Measurements from ENCODE around the gene AMIGO2. TPM values are rescaled to one million over a fixed set of nuclear protein-coding genes. Genes with fewer than 3 reads are reported as not detected.

AMIGO2 gene
- total RNA-seq, 1 experiment from 2014 or later: 6.5 TPM

DNA sequence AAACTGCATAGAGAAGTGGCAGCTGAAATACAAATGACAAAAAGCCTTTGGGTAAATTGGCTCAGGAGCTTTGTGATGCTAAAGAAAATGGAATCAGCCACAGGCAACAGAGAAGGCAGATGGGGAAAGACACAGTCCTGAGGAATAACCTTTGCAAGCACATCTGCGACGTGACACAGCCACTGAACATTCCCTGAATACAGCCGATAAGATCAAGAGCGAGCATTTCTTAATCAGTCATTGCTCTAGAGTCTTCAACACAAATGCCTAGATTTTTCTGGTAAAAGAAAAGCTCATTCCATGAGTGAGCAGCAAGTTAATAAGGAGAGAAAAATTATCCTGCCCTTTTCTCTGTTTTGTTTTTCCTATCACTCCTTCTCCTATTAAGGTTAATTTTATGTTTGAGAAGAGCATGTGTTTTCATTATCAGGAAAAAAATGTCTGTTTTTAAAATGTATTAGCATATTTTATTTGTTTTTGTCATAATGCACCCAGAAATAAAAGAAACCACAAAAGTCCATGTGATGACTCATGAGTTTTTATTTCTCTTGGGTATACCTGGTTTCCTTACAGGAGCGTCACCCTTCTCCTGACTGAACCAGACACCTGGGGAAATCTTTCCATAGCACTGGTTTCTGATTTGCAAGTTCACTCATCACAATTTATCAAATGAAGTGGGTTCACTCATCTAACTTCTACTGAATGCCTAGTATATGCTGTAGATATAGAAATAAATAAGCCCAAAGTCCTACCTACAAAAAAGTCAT is 45.8 kb downstream of the AMIGO2 start:
- POLR2A ChIA-PET: no interaction called here
- ATAC-seq: no peak

GRCh38 chr12:47033081-47033480 is 46.7 kb downstream of the AMIGO2 start:
- Mint-ChIP-seq H3K36me3 (no peaks in the 10 kb centered on the region), H3K4me1 (peaks cover 30% of the 10 kb centered on the region), H3K9me3 (no peaks in the 10 kb centered on the region), H3K27me3 (ENCODE audit: low read depth) (no peaks in the 10 kb centered on the region), H3K4me3 (no peak overlapping the region), H3K27ac (peak overlapping the region; percentile 25; the same call in 1 of the 2 replicates)
- ATAC-seq (peak; percentile 66), DNase-seq (ENCODE audit: low spot score) (peak; percentile 12)
- TF ChIP-seq FOXP4 (CRISPR knock-in tag; IDR thresholded peaks at IDR 0.05): no peak
- no peak for TF ChIP-seq RELA (CRISPR knock-in tag; IDR thresholded peaks at IDR 0.05; ENCODE audit: borderline replicate concordance)
- TF ChIP-seq CTCF (IDR thresholded peaks at IDR 0.05): no peak
- no peak for TF ChIP-seq ZNF317 (CRISPR knock-in tag; IDR thresholded peaks at IDR 0.05; ENCODE audit: borderline replicate concordance, low read depth)
- TF ChIP-seq NR1H2 (CRISPR knock-in tag; IDR thresholded peaks at IDR 0.05): no peak
- TF ChIP-seq, protein P1, sequence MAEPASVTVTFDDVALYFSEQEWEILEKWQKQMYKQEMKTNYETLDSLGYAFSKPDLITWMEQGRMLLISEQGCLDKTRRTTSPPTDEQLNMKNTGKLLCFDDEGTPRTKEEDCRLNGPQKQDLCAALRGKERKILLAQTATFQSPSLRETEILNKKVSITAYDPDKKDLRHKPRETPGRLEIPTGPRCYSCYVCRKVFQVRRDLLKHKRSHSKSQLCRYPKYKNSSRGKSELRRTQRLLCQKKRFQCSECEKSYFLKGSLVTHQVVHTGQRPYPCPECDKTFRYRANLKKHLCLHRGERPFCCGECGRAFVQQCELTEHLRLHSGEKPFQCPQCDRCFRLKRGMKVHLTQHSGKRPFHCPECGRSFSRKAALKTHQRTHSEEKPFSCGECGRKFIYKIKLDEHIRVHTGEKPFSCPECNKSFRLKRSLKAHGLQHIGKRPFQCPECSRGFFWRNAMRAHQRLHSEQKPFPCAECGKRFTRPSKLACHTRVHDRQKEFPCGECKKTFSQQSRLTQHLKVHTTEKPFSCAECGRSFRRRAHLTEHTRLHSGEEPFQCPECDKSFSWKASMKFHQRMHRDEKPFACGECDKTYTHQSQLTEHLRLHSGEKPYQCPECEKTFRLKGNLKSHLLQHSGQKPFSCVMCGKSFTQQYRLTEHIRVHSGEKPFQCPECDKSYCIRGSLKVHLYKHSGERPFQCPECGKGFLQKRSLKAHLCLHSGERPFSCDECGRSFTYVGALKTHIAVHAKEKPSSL (CRISPR knock-in tag; conservative IDR thresholded peaks at IDR 0.05): no peak
- TF ChIP-seq, protein P2, sequence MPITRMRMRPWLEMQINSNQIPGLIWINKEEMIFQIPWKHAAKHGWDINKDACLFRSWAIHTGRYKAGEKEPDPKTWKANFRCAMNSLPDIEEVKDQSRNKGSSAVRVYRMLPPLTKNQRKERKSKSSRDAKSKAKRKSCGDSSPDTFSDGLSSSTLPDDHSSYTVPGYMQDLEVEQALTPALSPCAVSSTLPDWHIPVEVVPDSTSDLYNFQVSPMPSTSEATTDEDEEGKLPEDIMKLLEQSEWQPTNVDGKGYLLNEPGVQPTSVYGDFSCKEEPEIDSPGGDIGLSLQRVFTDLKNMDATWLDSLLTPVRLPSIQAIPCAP (CRISPR knock-in tag; IDR thresholded peaks at IDR 0.05): no peak
- no peak for TF ChIP-seq ZNF263 (CRISPR knock-in tag; IDR thresholded peaks at IDR 0.05; ENCODE audit: low read depth)
- TF ChIP-seq ATF1 (CRISPR knock-in tag; IDR thresholded peaks at IDR 0.05): no peak
- TF ChIP-seq, protein P3, sequence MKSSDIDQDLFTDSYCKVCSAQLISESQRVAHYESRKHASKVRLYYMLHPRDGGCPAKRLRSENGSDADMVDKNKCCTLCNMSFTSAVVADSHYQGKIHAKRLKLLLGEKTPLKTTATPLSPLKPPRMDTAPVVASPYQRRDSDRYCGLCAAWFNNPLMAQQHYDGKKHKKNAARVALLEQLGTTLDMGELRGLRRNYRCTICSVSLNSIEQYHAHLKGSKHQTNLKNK (CRISPR knock-in tag; IDR thresholded peaks at IDR 0.05): no peak
- TF ChIP-seq ELF4 (CRISPR knock-in tag; IDR thresholded peaks at IDR 0.05; ENCODE audit: low read depth): no peak
- ChIA-PET POLR2A (no interaction called here), CTCF (interaction anchor here (0.8 to 4.5 kb wide), 21 partner anchors 9 to 604 kb away, joined by 3 to 64 read pairs (median 4); no protein-coding TSS in a partner anchor)

More for the DNA sequence above, 45.8 kb downstream of the AMIGO2 start:
- Mint-ChIP-seq H3K9me3 (no peaks in the 10 kb centered on the region), H3K27me3 (ENCODE audit: low read depth) (no peaks in the 10 kb centered on the region), H3K27ac (no peak overlapping the region), H3K4me1 (peaks cover 33% of the 10 kb centered on the region), H3K4me3 (no peak overlapping the region), H3K36me3 (no peaks in the 10 kb centered on the region)
- TF ChIP-seq AR (CRISPR knock-in tag; IDR thresholded peaks at IDR 0.05): no peak
- TF ChIP-seq SMAD4 (CRISPR knock-in tag; IDR thresholded peaks at IDR 0.05): no peak
- no peak for TF ChIP-seq KAT7 (CRISPR knock-in tag; IDR thresholded peaks at IDR 0.05; ENCODE audit: borderline replicate concordance)
- TF ChIP-seq, protein P2 (CRISPR knock-in tag; IDR thresholded peaks at IDR 0.05): no peak
- TF ChIP-seq CREB1 (CRISPR knock-in tag; IDR thresholded peaks at IDR 0.05): no peak
- no peak for TF ChIP-seq ZNF121 (CRISPR knock-in tag; IDR thresholded peaks at IDR 0.05)
- no peak for TF ChIP-seq NFE2L1 (CRISPR knock-in tag; IDR thresholded peaks at IDR 0.05)
- no peak for TF ChIP-seq NR3C1 (CRISPR knock-in tag; conservative IDR thresholded peaks at IDR 0.05; ENCODE audit: low read depth)
- no peak for TF ChIP-seq RORB (CRISPR knock-in tag; IDR thresholded peaks at IDR 0.05)
- no peak for TF ChIP-seq CDX4 (CRISPR knock-in tag; IDR thresholded peaks at IDR 0.05; ENCODE audit: borderline replicate concordance)
- no peak for TF ChIP-seq PRRX2 (CRISPR knock-in tag; IDR thresholded peaks at IDR 0.05)
- TF ChIP-seq CREM (CRISPR knock-in tag; IDR thresholded peaks at IDR 0.05): no peak
- no peak for DNase-seq (ENCODE audit: low spot score)
- CTCF ChIA-PET: interaction anchor here (0.5 to 4.5 kb wide), 9 partner anchors 37 to 702 kb away, joined by 3 to 64 read pairs (median 5); no protein-coding TSS in a partner anchor
